ENCODE data around the gene C6orf141.

Gene C6orf141
- total RNA-seq: 0 to 0.54 (median 0.04) reads per million in 4 experiments

- no peak for DNase-seq
Observed at GRCh38 chr6:49550492-49551077, at the start of gene C6orf141. C6orf141 (plus strand) TSS chr6:49550668; CDS start chr6:49550793, 125 bp downstream.

GRCh38 chr6:49504666-49505065 lies 45.8 kb upstream of the C6orf141 start:
- DNase-seq: no peak

- no peak for DNase-seq
Observed at GRCh38 chr6:49506569-49507111, 43.8 kb upstream of the C6orf141 start.

- no peak for DNase-seq
Observed at GRCh38 chr6:49509342-49509741, 41.1 kb upstream of the C6orf141 start.

- DNase-seq: no peak
Observed at GRCh38 chr6:49513153-49513989, 37.1 kb upstream of the C6orf141 start.

GRCh38 chr6:49514571-49515484 lies 35.6 kb upstream of the C6orf141 start:
- DNase-seq: no peak

GRCh38 chr6:49515485-49516146 lies 34.9 kb upstream of the C6orf141 start:
- no peak for DNase-seq

GRCh38 chr6:49516147-49516505 lies 34.3 kb upstream of the C6orf141 start:
- no peak for DNase-seq

- DNase-seq: no peak
Observed at GRCh38 chr6:49517919-49518318, 32.5 kb upstream of the C6orf141 start.

GRCh38 chr6:49519660-49520059 lies 30.8 kb upstream of the C6orf141 start:
- DNase-seq: no peak

GRCh38 chr6:49522710-49523593 lies 27.5 kb upstream of the C6orf141 start:
- no peak for DNase-seq

- no peak for DNase-seq
Observed at GRCh38 chr6:49523901-49524300, 26.6 kb upstream of the C6orf141 start.

- DNase-seq: no peak
Observed at GRCh38 chr6:49524541-49524940, 25.9 kb upstream of the C6orf141 start.

- DNase-seq: no peak
Observed at GRCh38 chr6:49526598-49526997, 23.9 kb upstream of the C6orf141 start.

- no peak for DNase-seq
Observed at GRCh38 chr6:49527320-49527719, 23.1 kb upstream of the C6orf141 start.

GRCh38 chr6:49528571-49528970 lies 21.9 kb upstream of the C6orf141 start:
- DNase-seq: no peak

GRCh38 chr6:49530141-49530776 lies 20.2 kb upstream of the C6orf141 start:
- DNase-seq: no peak

GRCh38 chr6:49531774-49532569 lies 18.5 kb upstream of the C6orf141 start:
- DNase-seq: no peak

GRCh38 chr6:49535795-49536194 lies 14.7 kb upstream of the C6orf141 start:
- no peak for DNase-seq

GRCh38 chr6:49539102-49539501 lies 11.4 kb upstream of the C6orf141 start:
- no peak for DNase-seq

Measured in effector CD8-positive, alpha-beta T cell (primary cell).